ENCODE results near the gene THEM5.
A peak's percentile ranks its signal among the peaks of the same experiment; 100 is the strongest.
"Not testable (repeated sequence)": the region's sequence is repeated elsewhere in the genome, so short reads cannot be mapped to it uniquely, and the experiment has no call there.

THEM5 gene

GRCh38 chr1:151858886-151859665 is 5.6 kb upstream of the THEM5 start:
- CTCF ChIA-PET = interaction anchor here (0.7 kb wide), 1 partner anchor 93 kb away, joined by 3 read pairs; no protein-coding TSS in a partner anchor
- DNase-seq (ENCODE audit: low spot score) = no peak
- H3K27ac ChIP-seq = peak overlapping the region; percentile 85
- POLR2A ChIA-PET (ENCODE audit: low non-redundant PET) = no interaction called here
- no peak for TF ChIP-seq CTCF (conservative IDR thresholded peaks at IDR 0.05; ENCODE audit: low read depth)

GRCh38 chr1:151858030-151858746 is 4.7 kb upstream of the THEM5 start:
- peak overlapping the region; percentile 85 for H3K27ac ChIP-seq
- ChIA-PET CTCF (interaction anchor here (0.7 to 0.9 kb wide), 2 partner anchors 94 to 600 kb away, joined by 3 read pairs; no protein-coding TSS in a partner anchor), POLR2A (ENCODE audit: low non-redundant PET) (no interaction called here)
- peak; percentile 30 for DNase-seq (ENCODE audit: low spot score)
- no peak for TF ChIP-seq CTCF (conservative IDR thresholded peaks at IDR 0.05; ENCODE audit: low read depth)

- POLR2A ChIA-PET (ENCODE audit: low non-redundant PET) = interaction anchor here (0.7 kb wide), 2 partner anchors 44 to 45 kb away, joined by 3 to 4 read pairs; no protein-coding TSS in a partner anchor
- TF ChIP-seq CTCF (conservative IDR thresholded peaks at IDR 0.05; ENCODE audit: low read depth) = no peak
- CTCF ChIA-PET = no interaction called here
- no peak overlapping the region for H3K27ac ChIP-seq
- DNase-seq (ENCODE audit: low spot score) = no peak
Observed at GRCh38 chr1:151855933-151856332, 2.4 kb upstream of the THEM5 start.

- ChIA-PET POLR2A (ENCODE audit: low non-redundant PET) (interaction anchor here (0.7 kb wide), 1 partner anchor 44 kb away, joined by 4 read pairs; no protein-coding TSS in a partner anchor), CTCF (interaction anchor here (1.1 kb wide), 1 partner anchor 20 kb away, joined by 4 read pairs; no protein-coding TSS in a partner anchor)
- H3K27ac ChIP-seq = peak overlapping the region; percentile 50
- DNase-seq (ENCODE audit: low spot score) = not testable (repeated sequence)
Observed at GRCh38 chr1:151855516-151855915, 2.0 kb upstream of the THEM5 start.

- DNase-seq (ENCODE audit: low spot score) = no peak
- ChIA-PET CTCF (interaction anchor here (1.1 kb wide), 1 partner anchor 19 kb away, joined by 4 read pairs; no protein-coding TSS in a partner anchor), POLR2A (ENCODE audit: low non-redundant PET) (no interaction called here)
- TF ChIP-seq CTCF (conservative IDR thresholded peaks at IDR 0.05; ENCODE audit: low read depth) = no peak
- peak overlapping the region; percentile 41 for H3K27ac ChIP-seq
Observed at GRCh38 chr1:151854658-151855057, 1.1 kb upstream of the THEM5 start.

- no peak overlapping the region for H3K27ac ChIP-seq
- no peak for TF ChIP-seq CTCF (conservative IDR thresholded peaks at IDR 0.05; ENCODE audit: low read depth)
- no peak for DNase-seq (ENCODE audit: low spot score)
- POLR2A ChIA-PET (ENCODE audit: low non-redundant PET) = interaction anchor here (0.5 kb wide), 1 partner anchor 24 kb away, joined by 5 read pairs; no protein-coding TSS in a partner anchor
- CTCF ChIA-PET = interaction anchor here (1.4 kb wide), 1 partner anchor 17 kb away, joined by 5 read pairs; no protein-coding TSS in a partner anchor
Observed at GRCh38 chr1:151852733-151853132, 779 bp downstream of the THEM5 start.
